Cardiac muscle cell (in vitro differentiated cells and primary cell): ENCODE data around the gene ZNF547. TPM values are rescaled to one million over a fixed set of nuclear protein-coding genes. Genes with fewer than 3 reads are reported as not detected.
"Not testable (repeated sequence)": the region's sequence is repeated elsewhere in the genome, so short reads cannot be mapped to it uniquely, and the experiment has no call there.

Experiments
- DNase-seq, 2 donors: peaks; one replicate each; pipeline versions ENCODE4 v3.0.0 to v3.0.0-alpha.2; 2010 to 2017; ENCODE audit warnings: low read depth in 1 of 2, low spot score in 1 of 2
- H3K27ac ChIP-seq: fragments of 200-600 bp; sonication (generic); 2 replicates; pipeline ENCODE4 v1.5.1; 2016
- H3K27me3 ChIP-seq: fragments of 200-600 bp; sonication (generic); 2 replicates; pipeline ENCODE4 v1.6.0; 2016; ENCODE audit warnings: control low read depth
- H3K36me3 ChIP-seq: fragments of 200-600 bp; sonication (generic); 2 replicates; pipeline ENCODE4 v1.5.1; 2016; ENCODE audit warnings: control low read depth
- H3K4me1 ChIP-seq: fragments of 200-600 bp; sonication (generic); 2 replicates; pipeline ENCODE4 v1.8.1; 2017; ENCODE audit warnings: low read depth, mild to moderate bottlenecking, mixed run types
- H3K4me3 ChIP-seq: fragments of 200-600 bp; sonication (generic); 2 replicates; pipeline ENCODE4 v1.5.1; 2016; ENCODE audit warnings: mild to moderate bottlenecking
- H3K9me3 ChIP-seq: fragments of 200-600 bp; sonication (generic); 2 replicates; pipeline ENCODE4 v1.5.1; 2017; ENCODE audit warnings: low read depth, mild to moderate bottlenecking, control low read depth
- polyA plus RNA-seq: library from polyadenylated mRNA; unstranded; fragments of >200 nt; fragmentation: Nextera tagmentation; extraction: Ambion mirVana; gene quantifications from 2 replicates; pipeline ENCODE4 v1.2.1, GENCODE V29; 2016
- total RNA-seq: library from RNA; depleted of rRNA; stranded (reverse); fragments of >200 nt; gene quantifications from 2 replicates; pipeline ENCODE4 v1.2.3, GENCODE V29; 2016
- TF ChIP-seq, protein P1 (sequence below): IDR thresholded peaks from 2 replicates; pipeline ENCODE4 v1.5.1; 2012; ENCODE audit warnings: low read depth, mild to moderate bottlenecking, low read length

ZNF547 gene
- total and polyA plus RNA-seq, 2 experiments from 2014 or later = 0.66 to 1.8 TPM

DNA sequence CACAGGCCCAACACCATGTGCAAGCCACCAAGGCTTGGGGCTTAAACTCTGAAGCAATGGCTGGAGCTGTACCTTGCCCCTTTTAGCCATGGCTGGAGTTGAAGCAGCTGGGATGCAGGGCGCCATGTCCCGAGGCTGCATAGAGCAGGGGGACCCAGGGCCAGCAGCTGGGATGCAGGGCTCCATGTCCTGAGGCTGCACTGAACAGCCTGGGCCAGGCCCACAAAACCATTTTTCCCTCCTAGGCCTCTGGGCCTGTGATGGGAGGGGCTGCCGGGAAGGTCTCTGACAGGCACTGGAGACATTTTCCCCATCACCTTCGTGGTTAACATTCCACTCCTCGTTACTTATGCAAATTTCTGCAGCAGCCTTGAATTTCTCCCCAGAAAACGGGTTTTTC, 10.8 kb downstream of the ZNF547 start:
- TF ChIP-seq, protein P1, sequence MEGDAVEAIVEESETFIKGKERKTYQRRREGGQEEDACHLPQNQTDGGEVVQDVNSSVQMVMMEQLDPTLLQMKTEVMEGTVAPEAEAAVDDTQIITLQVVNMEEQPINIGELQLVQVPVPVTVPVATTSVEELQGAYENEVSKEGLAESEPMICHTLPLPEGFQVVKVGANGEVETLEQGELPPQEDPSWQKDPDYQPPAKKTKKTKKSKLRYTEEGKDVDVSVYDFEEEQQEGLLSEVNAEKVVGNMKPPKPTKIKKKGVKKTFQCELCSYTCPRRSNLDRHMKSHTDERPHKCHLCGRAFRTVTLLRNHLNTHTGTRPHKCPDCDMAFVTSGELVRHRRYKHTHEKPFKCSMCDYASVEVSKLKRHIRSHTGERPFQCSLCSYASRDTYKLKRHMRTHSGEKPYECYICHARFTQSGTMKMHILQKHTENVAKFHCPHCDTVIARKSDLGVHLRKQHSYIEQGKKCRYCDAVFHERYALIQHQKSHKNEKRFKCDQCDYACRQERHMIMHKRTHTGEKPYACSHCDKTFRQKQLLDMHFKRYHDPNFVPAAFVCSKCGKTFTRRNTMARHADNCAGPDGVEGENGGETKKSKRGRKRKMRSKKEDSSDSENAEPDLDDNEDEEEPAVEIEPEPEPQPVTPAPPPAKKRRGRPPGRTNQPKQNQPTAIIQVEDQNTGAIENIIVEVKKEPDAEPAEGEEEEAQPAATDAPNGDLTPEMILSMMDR = no peak
- Histone ChIP-seq H3K4me1 (no peaks in the 10 kb centered on the region), H3K36me3 (peaks cover 13% of the 10 kb centered on the region), H3K9me3 (no peaks in the 10 kb centered on the region), H3K27me3 (no peaks in the 10 kb centered on the region), H3K4me3 (no peak overlapping the region), H3K27ac (no peak overlapping the region)
- no peak for DNase-seq

- H3K36me3 ChIP-seq = peaks cover 13% of the 10 kb centered on the region
- H3K27me3 ChIP-seq, H3K4me1 ChIP-seq, H3K9me3 ChIP-seq, DNase-seq, H3K4me3 ChIP-seq, H3K27ac ChIP-seq: not testable (repeated sequence)
These were observed 11.3 kb downstream of the ZNF547 start for GRCh38 chr19:57374647-57375046.

- DNase-seq = no peak
- H3K27ac ChIP-seq = no peak overlapping the region
- no peaks in the 10 kb centered on the region for H3K9me3 ChIP-seq
- peaks cover 13% of the 10 kb centered on the region for H3K36me3 ChIP-seq
- no peaks in the 10 kb centered on the region for H3K4me1 ChIP-seq
- no peak overlapping the region for H3K4me3 ChIP-seq
- no peaks in the 10 kb centered on the region for H3K27me3 ChIP-seq
- TF ChIP-seq, protein P1 = no peak
These were observed 12.8 kb downstream of the ZNF547 start for GRCh38 chr19:57376151-57376550.

DNA sequence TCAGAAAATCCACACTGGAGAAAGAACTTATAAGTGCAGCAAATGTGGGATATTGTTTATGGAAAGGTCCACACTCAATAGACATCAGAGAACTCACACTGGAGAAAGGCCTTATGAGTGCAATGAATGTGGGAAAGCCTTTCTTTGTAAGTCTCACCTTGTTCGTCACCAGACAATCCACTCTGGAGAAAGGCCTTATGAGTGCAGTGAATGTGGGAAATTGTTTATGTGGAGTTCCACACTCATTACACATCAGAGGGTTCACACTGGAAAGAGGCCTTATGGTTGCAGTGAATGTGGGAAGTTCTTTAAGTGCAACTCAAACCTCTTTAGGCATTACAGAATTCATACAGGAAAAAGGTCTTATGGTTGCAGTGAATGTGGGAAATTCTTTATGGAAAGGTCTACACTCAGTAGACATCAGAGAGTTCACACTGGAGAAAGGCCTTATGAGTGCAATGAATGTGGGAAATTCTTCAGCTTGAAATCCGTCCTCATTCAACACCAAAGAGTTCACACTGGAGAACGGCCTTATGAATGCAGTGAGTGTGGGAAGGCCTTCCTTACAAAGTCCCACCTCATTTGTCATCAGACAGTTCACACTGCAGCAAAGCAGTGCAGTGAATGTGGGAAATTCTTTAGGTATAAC, 14.3 kb downstream of the ZNF547 start:
- Histone ChIP-seq H3K4me3 (no peak overlapping the region), H3K36me3 (peaks cover 12% of the 10 kb centered on the region), H3K27me3 (no peaks in the 10 kb centered on the region), H3K4me1 (no peaks in the 10 kb centered on the region), H3K27ac (no peak overlapping the region), H3K9me3 (no peaks in the 10 kb centered on the region)
- TF ChIP-seq, protein P1 = no peak
- DNase-seq = no peak

GRCh38 chr19:57380923-57381322, 17.6 kb downstream of the ZNF547 start:
- H3K27ac ChIP-seq = no peak overlapping the region
- H3K36me3 ChIP-seq = peaks cover 6% of the 10 kb centered on the region
- no peak overlapping the region for H3K4me3 ChIP-seq
- no peaks in the 10 kb centered on the region for H3K27me3 ChIP-seq
- TF ChIP-seq, protein P1 = no peak
- no peaks in the 10 kb centered on the region for H3K4me1 ChIP-seq
- no peak for DNase-seq
- no peaks in the 10 kb centered on the region for H3K9me3 ChIP-seq

DNA sequence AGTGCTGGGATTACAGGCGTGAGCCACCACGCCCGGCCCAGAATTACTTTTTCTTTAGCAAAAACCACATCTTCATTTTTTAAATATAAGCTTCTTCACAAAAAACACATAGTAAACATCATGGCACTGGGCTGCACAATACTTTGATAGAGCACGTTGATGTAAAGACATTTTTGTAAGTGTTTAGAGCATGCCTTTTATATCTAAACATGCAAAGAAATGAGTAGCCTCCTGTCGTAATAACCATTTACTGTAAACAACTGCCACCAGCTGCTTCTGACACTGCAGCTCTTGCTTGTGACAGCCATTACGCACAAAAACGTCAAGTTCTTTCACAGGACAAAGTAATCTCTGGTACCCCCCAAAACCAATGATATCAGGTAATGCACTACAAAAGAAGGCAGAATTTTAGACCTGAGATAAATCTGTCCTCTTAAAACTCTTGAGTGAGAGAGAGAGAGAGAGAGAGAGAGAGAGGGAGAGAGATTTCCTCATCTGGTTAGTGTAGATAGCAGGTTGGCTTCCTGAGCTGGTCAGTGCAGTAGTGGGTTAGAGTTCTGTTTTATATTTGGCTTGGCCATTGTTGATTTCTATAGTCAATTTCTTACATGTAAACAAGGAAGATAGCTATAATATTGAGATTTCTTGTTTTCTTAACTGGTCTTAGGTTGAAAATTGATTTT, 19.6 kb downstream of the ZNF547 start:
- no peaks in the 10 kb centered on the region for H3K4me1 ChIP-seq
- no peak for DNase-seq
- H3K27ac ChIP-seq = no peak overlapping the region
- H3K9me3 ChIP-seq = no peaks in the 10 kb centered on the region
- no peak overlapping the region for H3K4me3 ChIP-seq
- TF ChIP-seq, protein P1 = no peak
- H3K27me3 ChIP-seq = no peaks in the 10 kb centered on the region
- H3K36me3 ChIP-seq = peaks cover 6% of the 10 kb centered on the region
